Activated T-cell treated with anti-CD3 and anti-CD28 coated beads, Interleukin-2, amount 50 U/mL, for 72 hours (primary cell): ENCODE measurements around the gene SLC10A4. TPM values are rescaled to one million over a fixed set of nuclear protein-coding genes. Genes with fewer than 3 reads are reported as not detected.

Experiments
- ATAC-seq, 2 donors: fragments of 150-1000 bp; cut with Tn5 transposase; replicated peaks in 1 of 2; 2 replicates each; pipeline ENCODE4 v1.10.0; 2021; ENCODE audit warnings: moderate library complexity in 2 of 2, mild to moderate bottlenecking in 1 of 2
- DNase-seq, 2 donors: peaks; one replicate each; pipeline ENCODE4 v3.0.0; 2021 to 2022; ENCODE audit warnings: mixed read lengths in 1 of 2
- H3K27ac Mint-ChIP-seq: one replicate; pipeline ENCODE4 v1.8.0; 2022; ENCODE audit warnings: mild to moderate bottlenecking, moderate library complexity, mixed read lengths
- H3K27me3 Mint-ChIP-seq: one replicate; pipeline ENCODE4 v1.8.0; 2022; ENCODE audit warnings: low read depth, mixed read lengths
- H3K36me3 Mint-ChIP-seq, 2 donors: one replicate each; pipeline ENCODE4 v1.8.0; 2022; ENCODE audit warnings: mixed read lengths in 2 of 2, mild to moderate bottlenecking in 1 of 2; ENCODE audit not compliant: insufficient read depth in 2 of 2
- H3K4me1 Mint-ChIP-seq: one replicate; pipeline ENCODE4 v1.8.0; 2022; ENCODE audit warnings: low read depth, mixed read lengths
- H3K4me3 Mint-ChIP-seq, 2 donors: one replicate each; pipeline ENCODE4 v1.8.0; 2022; ENCODE audit warnings: mild to moderate bottlenecking in 2 of 2, mixed read lengths in 2 of 2, moderate library complexity in 2 of 2
- H3K9me3 Mint-ChIP-seq, 2 donors: one replicate each; pipeline ENCODE4 v1.8.0; 2022; ENCODE audit warnings: mixed read lengths in 2 of 2
- total RNA-seq, 2 donors: library from RNA; stranded (reverse); gene quantifications; one replicate each; pipeline ENCODE4 v1.2.3, GENCODE V29; 2022

The SLC10A4 gene
- total RNA-seq, 2 donors from 2014 or later = not detected

DNA sequence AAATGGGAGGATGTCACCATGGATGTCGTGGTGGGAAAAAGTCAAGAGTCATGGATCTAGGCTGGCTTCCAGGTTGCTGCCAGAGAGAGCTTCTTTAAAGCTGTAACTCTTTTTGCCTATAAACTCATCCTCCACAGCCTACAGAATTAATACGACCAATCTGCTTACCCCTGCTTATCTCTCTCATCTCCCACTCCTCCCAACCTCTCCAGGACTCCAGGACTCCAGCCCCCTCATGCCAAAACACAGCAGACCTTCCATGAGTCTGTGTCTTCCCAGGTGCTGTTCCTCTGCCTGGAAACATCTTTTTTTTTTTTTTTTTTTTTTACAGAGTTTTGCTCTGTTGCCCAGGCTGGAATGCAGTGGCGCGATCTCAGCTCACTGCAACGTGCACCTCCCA, 15.3 kb upstream of the SLC10A4 start:
- H3K27me3 Mint-ChIP-seq = peaks cover 14% of the 10 kb centered on the region
- no peak for DNase-seq
- no peak overlapping the region for H3K4me3 Mint-ChIP-seq
- H3K4me1 Mint-ChIP-seq = no peaks in the 10 kb centered on the region
- no peaks in the 10 kb centered on the region for H3K36me3 Mint-ChIP-seq
- no peak overlapping the region for H3K27ac Mint-ChIP-seq
- peaks cover 0 to 2% of the 10 kb centered on the region in 2 donors for H3K9me3 Mint-ChIP-seq
- no peak for ATAC-seq

DNA sequence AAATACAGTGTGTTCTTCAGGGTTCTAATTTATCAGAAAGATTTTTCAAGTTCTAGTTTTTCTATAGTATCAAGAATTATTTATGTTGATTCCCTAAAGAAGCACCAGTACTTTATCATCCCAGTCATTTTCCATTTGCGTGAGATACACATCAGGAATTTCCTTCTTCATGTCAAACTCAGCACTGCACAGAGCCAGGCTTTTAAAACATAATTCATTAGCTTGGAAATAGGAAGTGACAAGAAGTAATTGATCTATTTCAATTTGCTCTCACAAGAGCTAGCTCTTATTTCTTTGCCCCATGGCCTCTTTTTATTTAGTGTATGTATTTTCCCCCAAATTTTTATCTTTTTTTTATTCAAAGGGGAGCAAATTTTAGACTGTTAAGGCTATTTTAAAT, 13.0 kb upstream of the SLC10A4 start:
- DNase-seq (no peak), ATAC-seq (no peak)
- Mint-ChIP-seq H3K4me3 (no peak overlapping the region), H3K9me3 (no peaks in the 10 kb centered on the region), H3K4me1 (no peaks in the 10 kb centered on the region), H3K27me3 (peaks cover 14% of the 10 kb centered on the region), H3K36me3 (no peaks in the 10 kb centered on the region), H3K27ac (no peak overlapping the region)

DNA sequence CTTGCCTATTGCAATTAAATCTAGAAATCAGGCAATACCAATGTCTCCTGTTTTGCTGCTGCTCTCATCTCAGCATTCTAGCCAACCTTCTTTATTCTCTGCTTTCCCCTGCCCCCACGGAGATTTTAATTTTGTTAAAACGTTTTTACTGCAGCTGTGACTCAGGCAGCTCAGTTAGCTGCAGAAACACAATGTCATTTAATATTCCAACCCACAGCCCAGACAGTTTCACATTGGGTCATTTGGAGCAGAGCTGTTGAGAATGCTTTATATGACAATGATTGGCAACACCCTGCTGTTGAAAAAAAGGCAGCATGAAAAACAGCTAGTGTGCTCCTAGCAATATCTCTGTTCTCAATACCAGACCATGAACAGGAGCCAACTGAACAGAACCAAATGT, 12.6 kb upstream of the SLC10A4 start:
- H3K27me3 Mint-ChIP-seq = peaks cover 14% of the 10 kb centered on the region
- H3K4me3 Mint-ChIP-seq = no peak overlapping the region
- DNase-seq = no peak

GRCh38 chr4:48472794-48473193, 10.3 kb upstream of the SLC10A4 start:
- no peak for DNase-seq
- Mint-ChIP-seq H3K27ac (no peak overlapping the region), H3K4me1 (no peaks in the 10 kb centered on the region), H3K27me3 (peaks cover 14% of the 10 kb centered on the region), H3K9me3 (no peaks in the 10 kb centered on the region), H3K4me3 (no peak overlapping the region), H3K36me3 (no peaks in the 10 kb centered on the region)
- no peak for ATAC-seq

More for the DNA sequence above, 12.6 kb upstream of the SLC10A4 start:
- H3K9me3 Mint-ChIP-seq = no peaks in the 10 kb centered on the region
- no peaks in the 10 kb centered on the region for H3K36me3 Mint-ChIP-seq
- no peaks in the 10 kb centered on the region for H3K4me1 Mint-ChIP-seq
- ATAC-seq = peak in 1 of 2 donors; percentile 45
- H3K27ac Mint-ChIP-seq = no peak overlapping the region

- Mint-ChIP-seq H3K36me3 (no peaks in the 10 kb centered on the region), H3K4me3 (no peak overlapping the region), H3K4me1 (no peaks in the 10 kb centered on the region), H3K9me3 (no peaks in the 10 kb centered on the region), H3K27me3 (peaks cover 9% of the 10 kb centered on the region), H3K27ac (no peak overlapping the region)
- DNase-seq (no peak), ATAC-seq (no peak)
These were observed 7.4 kb upstream of the SLC10A4 start for GRCh38 chr4:48475770-48476169.

DNA sequence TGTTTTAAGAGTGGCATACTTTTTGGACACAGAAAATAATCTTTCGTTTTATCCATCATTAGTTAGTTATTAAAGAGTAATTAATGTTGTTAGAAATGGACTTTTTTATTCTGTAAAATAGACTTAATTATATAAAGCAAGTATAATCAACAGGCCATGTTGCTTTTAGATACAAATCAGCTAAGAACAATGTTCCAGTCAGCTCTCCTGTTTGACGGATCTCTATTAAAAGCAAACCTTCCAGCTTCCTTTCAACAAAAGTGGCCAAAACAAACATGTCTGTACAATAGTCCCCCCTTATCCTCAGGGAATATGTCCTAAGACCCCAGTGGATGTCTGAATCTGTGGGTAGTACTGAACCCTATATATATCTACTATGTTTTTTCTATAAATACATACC, 4.9 kb upstream of the SLC10A4 start:
- Mint-ChIP-seq H3K36me3 (no peaks in the 10 kb centered on the region), H3K4me1 (no peaks in the 10 kb centered on the region), H3K4me3 (no peak overlapping the region), H3K27me3 (peaks cover 31% of the 10 kb centered on the region), H3K27ac (no peak overlapping the region), H3K9me3 (no peaks in the 10 kb centered on the region)
- DNase-seq (no peak), ATAC-seq (no peak)

DNA sequence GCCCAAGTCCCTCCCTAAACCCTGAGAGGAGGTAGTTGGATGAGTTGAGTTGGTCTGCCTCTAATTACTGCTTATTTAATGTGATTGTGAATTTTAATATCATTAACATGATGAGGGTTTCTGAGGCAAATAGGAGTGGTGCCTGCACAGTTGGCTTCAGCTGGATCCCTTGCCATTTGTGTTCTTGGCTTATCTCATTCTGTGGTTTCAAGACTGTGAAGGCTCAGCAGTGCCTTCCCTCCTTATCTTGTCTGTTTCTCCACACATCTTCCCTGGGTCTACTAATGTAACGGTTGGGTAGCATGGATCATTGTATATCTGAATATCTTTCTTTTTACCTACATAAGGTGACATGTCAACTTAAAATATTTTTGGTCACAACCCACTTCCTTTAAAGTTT, 1.6 kb upstream of the SLC10A4 start:
- H3K36me3 Mint-ChIP-seq = peaks cover 0 to 1% of the 10 kb centered on the region in 2 donors
- ATAC-seq (no peak), DNase-seq (no peak)
- no peak overlapping the region for H3K4me3 Mint-ChIP-seq
- H3K27me3 Mint-ChIP-seq = peaks cover 54% of the 10 kb centered on the region
- no peak overlapping the region for H3K27ac Mint-ChIP-seq
- peaks cover 7% of the 10 kb centered on the region for H3K4me1 Mint-ChIP-seq
- no peaks in the 10 kb centered on the region for H3K9me3 Mint-ChIP-seq

DNA sequence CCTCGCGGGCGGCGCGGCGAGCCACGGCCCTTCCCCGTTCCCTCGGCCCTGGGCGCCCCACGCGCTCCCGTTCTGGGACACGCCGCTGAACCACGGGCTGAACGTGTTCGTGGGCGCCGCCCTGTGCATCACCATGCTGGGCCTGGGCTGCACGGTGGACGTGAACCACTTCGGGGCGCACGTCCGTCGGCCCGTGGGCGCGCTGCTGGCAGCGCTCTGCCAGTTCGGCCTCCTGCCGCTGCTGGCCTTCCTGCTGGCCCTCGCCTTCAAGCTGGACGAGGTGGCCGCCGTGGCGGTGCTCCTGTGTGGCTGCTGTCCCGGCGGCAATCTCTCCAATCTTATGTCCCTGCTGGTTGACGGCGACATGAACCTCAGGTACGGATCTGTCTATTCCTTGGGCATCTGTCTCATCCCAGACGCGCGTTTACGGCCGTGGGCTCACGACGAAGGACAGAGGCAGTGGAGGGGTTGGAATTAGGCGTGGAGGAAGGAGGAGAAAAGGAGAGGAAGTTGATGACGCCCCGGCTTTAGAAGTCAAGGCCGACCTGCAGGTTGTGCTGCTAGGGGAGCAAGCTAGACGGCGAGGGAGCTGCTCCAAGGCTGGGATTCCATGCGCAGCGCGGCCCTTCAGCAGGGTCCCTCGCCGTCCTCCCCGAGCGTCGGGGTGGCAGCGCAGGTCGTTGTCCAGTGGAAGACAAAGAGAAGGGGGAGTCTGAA, 792 bp downstream of the SLC10A4 start:
- Mint-ChIP-seq H3K27ac (no peak overlapping the region), H3K9me3 (no peaks in the 10 kb centered on the region), H3K4me1 (peaks cover 7% of the 10 kb centered on the region), H3K4me3 (peak overlapping the region; percentile 76 to 77), H3K27me3 (peaks cover 74% of the 10 kb centered on the region), H3K36me3 (peaks cover 0 to 1% of the 10 kb centered on the region in 2 donors)
- peak; percentile 58 to 74 for ATAC-seq
- DNase-seq = peak; percentile 13 to 29

- Mint-ChIP-seq H3K27me3 (peaks cover 81% of the 10 kb centered on the region), H3K36me3 (peaks cover 0 to 1% of the 10 kb centered on the region in 2 donors), H3K4me3 (peak overlapping the region; percentile 76 to 77), H3K27ac (no peak overlapping the region), H3K4me1 (peaks cover 7% of the 10 kb centered on the region), H3K9me3 (no peaks in the 10 kb centered on the region)
- ATAC-seq (no peak), DNase-seq (no peak)
These were observed 1.5 kb downstream of the SLC10A4 start for GRCh38 chr4:48484494-48485168.

- peaks cover 60% of the 10 kb centered on the region for H3K27me3 Mint-ChIP-seq
- no peaks in the 10 kb centered on the region for H3K9me3 Mint-ChIP-seq
- DNase-seq (no peak), ATAC-seq (no peak)
- H3K36me3 Mint-ChIP-seq = no peaks in the 10 kb centered on the region
- H3K27ac Mint-ChIP-seq = no peak overlapping the region
- no peaks in the 10 kb centered on the region for H3K4me1 Mint-ChIP-seq
- peak overlapping the region; percentile 63 to 66 for H3K4me3 Mint-ChIP-seq
These were observed 6.5 kb downstream of the SLC10A4 start for GRCh38 chr4:48489683-48490011.

DNA sequence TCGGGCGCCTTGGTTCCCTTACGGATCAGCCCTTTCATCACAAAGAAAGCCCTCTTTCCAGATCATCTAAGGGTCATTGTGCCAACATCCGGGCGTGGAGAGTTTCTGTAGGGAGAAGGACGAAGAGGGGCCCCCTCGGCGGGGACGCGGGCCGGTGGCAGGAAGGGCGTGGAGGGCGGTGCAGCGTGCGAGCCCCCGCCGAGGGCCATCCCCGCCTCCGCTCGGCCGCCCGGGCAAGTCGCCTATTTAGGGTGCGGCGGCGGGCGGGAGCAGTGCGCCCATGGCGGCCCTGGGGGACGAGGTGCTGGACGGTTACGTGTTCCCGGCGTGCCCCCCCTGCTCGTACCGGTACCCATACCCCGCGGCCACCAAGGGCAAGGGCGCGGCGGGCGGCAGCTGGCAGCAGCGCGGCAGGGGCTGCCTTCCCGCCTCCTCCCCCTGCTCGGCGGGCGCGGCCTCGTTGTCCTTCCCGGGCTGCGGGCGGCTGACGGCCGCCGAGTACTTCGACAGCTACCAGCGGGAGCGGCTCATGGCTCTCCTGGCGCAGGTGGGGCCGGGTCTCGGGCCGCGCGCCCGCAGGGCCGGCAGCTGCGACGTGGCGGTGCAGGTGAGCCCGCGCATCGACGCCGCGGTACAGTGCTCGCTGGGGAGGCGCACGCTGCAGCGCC, 7.0 kb downstream of the SLC10A4 start, which contains the start of gene ZAR1:
TSS of gene ZAR1 (plus strand) at position 241 of the 668 bp plus-strand sequence. CDS start at position 281, 40 bp downstream.
- ATAC-seq = peak; percentile 53 to 54
- Mint-ChIP-seq H3K9me3 (no peaks in the 10 kb centered on the region), H3K27me3 (peaks cover 55% of the 10 kb centered on the region), H3K27ac (no peak within 1 kb of the TSS), H3K36me3 (no peaks in the 10 kb centered on the region), H3K4me1 (no peaks in the 10 kb centered on the region), H3K4me3 (peak within 1 kb of the TSS; percentile 63 to 66)
- no peak for DNase-seq

GRCh38 chr4:48490680-48491513, 7.8 kb downstream of the SLC10A4 start:
- peaks cover 48% of the 10 kb centered on the region for H3K27me3 Mint-ChIP-seq
- DNase-seq = no peak

More at GRCh38 chr4:48490680-48491513, 7.8 kb downstream of the SLC10A4 start:
- Mint-ChIP-seq H3K9me3 (no peaks in the 10 kb centered on the region), H3K27ac (no peak overlapping the region), H3K4me3 (peak overlapping the region in 1 of 2 donors; percentile 22), H3K36me3 (no peaks in the 10 kb centered on the region), H3K4me1 (no peaks in the 10 kb centered on the region)
- ATAC-seq = peak; percentile 17 to 20
